HEK293 (cell line): ENCODE results near the gene LMO7.

Experiments
- CTCF ChIA-PET: fragments of 350-600 bp; formaldehyde crosslinking; extraction: SDS; loops from one replicate; lab custom pipeline; 2021; ENCODE audit warnings: antibody characterized with exemption; lab: Yijun Ruan, JAX
- POLR2A ChIA-PET: fragments of 300-600 bp; formaldehyde crosslinking; extraction: SDS; loops from one replicate; lab custom pipeline; 2020; ENCODE audit warnings: antibody characterized with exemption, inconsistent platforms; lab: Yijun Ruan, JAX
- H3K27ac ChIP-seq: fragments of 200-500 bp; sonication (Bioruptor generic); 2 replicates; pipeline ENCODE4 v1.5.1; 2014; ENCODE audit warnings: low read depth, low read length, control low read depth, inconsistent platforms; ENCODE audit errors: extremely low read depth
- H3K36me3 ChIP-seq, 2 experiments: fragments of 200-500 bp in 1 of 2; sonication (Bioruptor generic) in 1 of 2; 1 replicate in 1 of 2; 2 replicates in 1 of 2; pipeline ENCODE4 v1.5.1; 2014 to 2017; ENCODE audit warnings: inconsistent platforms in 2 of 2, low read length in 2 of 2; ENCODE audit not compliant: control insufficient read depth in 2 of 2, insufficient read depth in 1 of 2
- H3K4me1 ChIP-seq: fragments of 200-500 bp; sonication (Bioruptor generic); 2 replicates; pipeline ENCODE4 v1.5.1; 2014; ENCODE audit warnings: mild to moderate bottlenecking, low read length, inconsistent platforms; ENCODE audit not compliant: control insufficient read depth, insufficient read depth
- H3K4me3 ChIP-seq: 2 replicates; pipeline ENCODE4 v1.5.1; 2011; ENCODE audit warnings: low read depth, mild to moderate bottlenecking, control low read depth, low read length, moderate library complexity
- H3K9me3 ChIP-seq: fragments of 200-500 bp; sonication (Bioruptor generic); 2 replicates; pipeline ENCODE4 v1.5.1; 2014; ENCODE audit warnings: low read depth, low read length, inconsistent platforms; ENCODE audit not compliant: control insufficient read depth, insufficient read depth
- MEIS1 ChIP-seq: sonication (generic); formaldehyde crosslinking; IDR thresholded peaks from 2 replicates; pipeline ENCODE4 v1.8.1; 2022; ENCODE audit warnings: missing genetic modification reagents, mild to moderate bottlenecking, borderline replicate concordance
- PRDM10 ChIP-seq: fragments of 450-650 bp; formaldehyde crosslinking; IDR thresholded peaks from 2 replicates; pipeline ENCODE4 v1.5.1; 2016; ENCODE audit warnings: missing biosample characterization, missing genetic modification characterization
- SETDB1 ChIP-seq: IDR thresholded peaks from one replicate; pipeline ENCODE4 v1.6.1; 2017; ENCODE audit warnings: mild to moderate bottlenecking, low read length, moderate library complexity, mixed read lengths; ENCODE audit not compliant: insufficient read length
- WT1 ChIP-seq: fragments of 450-650 bp; formaldehyde crosslinking; IDR thresholded peaks from 2 replicates; pipeline ENCODE4 v1.5.1; 2016; ENCODE audit warnings: missing biosample characterization, missing genetic modification characterization
- ZFP41 ChIP-seq: fragments of 450-650 bp; formaldehyde crosslinking; IDR thresholded peaks from 2 replicates; pipeline ENCODE4 v1.5.1; 2016; ENCODE audit warnings: missing biosample characterization, missing genetic modification characterization, borderline replicate concordance
- ZNF112 ChIP-seq: fragments of 450-650 bp; formaldehyde crosslinking; IDR thresholded peaks from 2 replicates; pipeline ENCODE4 v1.5.0; 2017; ENCODE audit warnings: missing biosample characterization, missing genetic modification characterization
- ZNF157 ChIP-seq: fragments of 450-650 bp; formaldehyde crosslinking; IDR thresholded peaks from 2 replicates; pipeline ENCODE4 v1.5.1; 2016; ENCODE audit warnings: missing biosample characterization, missing genetic modification characterization
- ZNF169 ChIP-seq: fragments of 450-650 bp; formaldehyde crosslinking; IDR thresholded peaks from 2 replicates; pipeline ENCODE4 v1.5.1; 2016; ENCODE audit warnings: missing biosample characterization, missing genetic modification characterization
- ZNF174 ChIP-seq: fragments of 450-650 bp; formaldehyde crosslinking; IDR thresholded peaks from 2 replicates; pipeline ENCODE4 v1.5.0; 2017; ENCODE audit warnings: missing biosample characterization, mild to moderate bottlenecking, missing genetic modification characterization
- ZNF324 ChIP-seq: fragments of 450-650 bp; formaldehyde crosslinking; IDR thresholded peaks from 2 replicates; pipeline ENCODE4 v1.5.1; 2016; ENCODE audit warnings: missing biosample characterization, missing genetic modification characterization
- ZNF354C ChIP-seq: fragments of 450-650 bp; formaldehyde crosslinking; IDR thresholded peaks from 2 replicates; pipeline ENCODE4 v1.5.1; 2016; ENCODE audit warnings: missing biosample characterization, missing genetic modification characterization, low read depth, borderline replicate concordance
- ZNF623 ChIP-seq: fragments of 450-650 bp; formaldehyde crosslinking; IDR thresholded peaks from 2 replicates; pipeline ENCODE4 v1.5.1; 2016; ENCODE audit warnings: missing biosample characterization, missing genetic modification characterization
- TF ChIP-seq, protein P1 (sequence below): fragments of 450-650 bp; formaldehyde crosslinking; conservative IDR thresholded peaks from 2 replicates; pipeline ENCODE4 v1.5.1; 2016; ENCODE audit warnings: low read depth, missing biosample characterization, missing genetic modification characterization
- TF ChIP-seq, protein P2 (sequence below): fragments of 450-650 bp; formaldehyde crosslinking; IDR thresholded peaks from 2 replicates; pipeline ENCODE4 v1.5.1; 2017; ENCODE audit warnings: missing biosample characterization, missing genetic modification characterization

Gene LMO7

DNA sequence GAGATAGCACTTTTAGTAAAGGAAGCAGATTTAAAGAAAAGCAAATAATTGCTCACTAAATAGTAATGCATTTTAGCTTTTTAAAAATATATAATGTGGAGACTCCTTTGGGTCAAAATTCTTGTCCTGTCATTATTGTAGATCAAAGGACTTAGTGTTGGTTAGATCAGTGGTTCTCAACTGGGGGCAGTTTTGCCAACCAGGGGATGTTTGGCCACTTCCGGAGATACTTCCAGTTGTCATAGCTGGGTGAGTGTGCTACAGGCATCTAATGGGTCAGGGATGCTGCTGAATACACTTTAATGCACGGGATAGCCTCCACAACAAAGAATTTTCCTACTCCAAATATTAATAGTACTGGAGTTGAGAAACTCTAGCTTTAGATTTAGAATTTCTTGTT, 126.8 kb downstream of the LMO7 start (continued):
- TF ChIP-seq, protein P1, sequence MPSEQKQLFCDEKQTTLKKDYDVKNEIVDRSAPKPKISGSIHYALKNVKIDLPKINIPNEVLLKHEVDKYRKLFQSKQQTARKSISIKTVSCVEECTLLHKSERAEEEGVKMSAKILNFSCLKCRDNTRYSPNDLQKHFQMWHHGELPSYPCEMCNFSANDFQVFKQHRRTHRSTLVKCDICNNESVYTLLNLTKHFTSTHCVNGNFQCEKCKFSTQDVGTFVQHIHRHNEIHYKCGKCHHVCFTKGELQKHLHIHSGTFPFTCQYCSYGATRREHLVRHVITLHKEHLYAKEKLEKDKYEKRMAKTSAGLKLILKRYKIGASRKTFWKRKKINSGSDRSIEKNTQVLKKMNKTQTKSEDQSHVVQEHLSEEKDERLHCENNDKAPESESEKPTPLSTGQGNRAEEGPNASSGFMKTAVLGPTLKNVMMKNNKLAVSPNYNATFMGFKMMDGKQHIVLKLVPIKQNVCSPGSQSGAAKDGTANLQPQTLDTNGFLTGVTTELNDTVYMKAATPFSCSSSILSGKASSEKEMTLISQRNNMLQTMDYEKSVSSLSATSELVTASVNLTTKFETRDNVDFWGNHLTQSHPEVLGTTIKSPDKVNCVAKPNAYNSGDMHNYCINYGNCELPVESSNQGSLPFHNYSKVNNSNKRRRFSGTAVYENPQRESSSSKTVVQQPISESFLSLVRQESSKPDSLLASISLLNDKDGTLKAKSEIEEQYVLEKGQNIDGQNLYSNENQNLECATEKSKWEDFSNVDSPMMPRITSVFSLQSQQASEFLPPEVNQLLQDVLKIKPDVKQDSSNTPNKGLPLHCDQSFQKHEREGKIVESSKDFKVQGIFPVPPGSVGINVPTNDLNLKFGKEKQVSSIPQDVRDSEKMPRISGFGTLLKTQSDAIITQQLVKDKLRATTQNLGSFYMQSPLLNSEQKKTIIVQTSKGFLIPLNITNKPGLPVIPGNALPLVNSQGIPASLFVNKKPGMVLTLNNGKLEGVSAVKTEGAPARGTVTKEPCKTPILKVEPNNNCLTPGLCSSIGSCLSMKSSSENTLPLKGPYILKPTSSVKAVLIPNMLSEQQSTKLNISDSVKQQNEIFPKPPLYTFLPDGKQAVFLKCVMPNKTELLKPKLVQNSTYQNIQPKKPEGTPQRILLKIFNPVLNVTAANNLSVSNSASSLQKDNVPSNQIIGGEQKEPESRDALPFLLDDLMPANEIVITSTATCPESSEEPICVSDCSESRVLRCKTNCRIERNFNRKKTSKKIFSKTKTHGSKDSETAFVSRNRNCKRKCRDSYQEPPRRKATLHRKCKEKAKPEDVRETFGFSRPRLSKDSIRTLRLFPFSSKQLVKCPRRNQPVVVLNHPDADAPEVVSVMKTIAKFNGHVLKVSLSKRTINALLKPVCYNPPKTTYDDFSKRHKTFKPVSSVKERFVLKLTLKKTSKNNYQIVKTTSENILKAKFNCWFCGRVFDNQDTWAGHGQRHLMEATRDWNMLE (tag by site-specific recombination), result no peak
- TF ChIP-seq, protein P2, sequence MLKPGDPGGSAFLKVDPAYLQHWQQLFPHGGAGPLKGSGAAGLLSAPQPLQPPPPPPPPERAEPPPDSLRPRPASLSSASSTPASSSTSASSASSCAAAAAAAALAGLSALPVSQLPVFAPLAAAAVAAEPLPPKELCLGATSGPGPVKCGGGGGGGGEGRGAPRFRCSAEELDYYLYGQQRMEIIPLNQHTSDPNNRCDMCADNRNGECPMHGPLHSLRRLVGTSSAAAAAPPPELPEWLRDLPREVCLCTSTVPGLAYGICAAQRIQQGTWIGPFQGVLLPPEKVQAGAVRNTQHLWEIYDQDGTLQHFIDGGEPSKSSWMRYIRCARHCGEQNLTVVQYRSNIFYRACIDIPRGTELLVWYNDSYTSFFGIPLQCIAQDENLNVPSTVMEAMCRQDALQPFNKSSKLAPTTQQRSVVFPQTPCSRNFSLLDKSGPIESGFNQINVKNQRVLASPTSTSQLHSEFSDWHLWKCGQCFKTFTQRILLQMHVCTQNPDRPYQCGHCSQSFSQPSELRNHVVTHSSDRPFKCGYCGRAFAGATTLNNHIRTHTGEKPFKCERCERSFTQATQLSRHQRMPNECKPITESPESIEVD (tag by site-specific recombination), result no peak

- Histone ChIP-seq H3K4me3 (no peak overlapping the region), H3K4me1 (no peaks in the 10 kb centered on the region), H3K27ac (no peak overlapping the region), H3K9me3 (no peaks in the 10 kb centered on the region), H3K36me3 (no peaks in the 10 kb centered on the region)
- TF ChIP-seq WT1 (tag by site-specific recombination) (no peak), ZNF174 (no peak), ZNF324 (tag by site-specific recombination) (no peak)
- POLR2A ChIA-PET, result no interaction called here
- CTCF ChIA-PET, result no interaction called here
Measured at GRCh38 chr13:75763512-75763911, 127.4 kb downstream of the LMO7 start.

- no peak overlapping the region for H3K4me3 ChIP-seq
- H3K9me3 ChIP-seq, result no peaks in the 10 kb centered on the region
- ChIA-PET POLR2A (no interaction called here), CTCF (no interaction called here)
- no peaks in the 10 kb centered on the region for H3K4me1 ChIP-seq
- no peaks in the 10 kb centered on the region for H3K36me3 ChIP-seq
- TF ChIP-seq SETDB1, result no peak
- TF ChIP-seq MEIS1 (CRISPR knock-in tag), result no peak
- no peak for TF ChIP-seq ZNF112 (tag by site-specific recombination)
- TF ChIP-seq ZNF157 (tag by site-specific recombination), result no peak
- TF ChIP-seq ZFP41 (tag by site-specific recombination), result no peak
- no peak for TF ChIP-seq PRDM10 (tag by site-specific recombination)
- TF ChIP-seq ZNF354C (tag by site-specific recombination), result no peak
- TF ChIP-seq ZNF169, result no peak
- TF ChIP-seq ZNF623 (tag by site-specific recombination), result no peak
- H3K27ac ChIP-seq, result no peak overlapping the region
Measured at GRCh38 chr13:75764251-75764925, 128.3 kb downstream of the LMO7 start.
